ENCODE results near the gene GLIS2.

The GLIS2 gene

GRCh38 chr16:4354512-4355409 is 38.9 kb downstream of the GLIS2 start:
- no peak for DNase-seq

- DNase-seq: no peak
These were observed 41.0 kb downstream of the GLIS2 start for GRCh38 chr16:4356820-4357219.

- DNase-seq: no peak
These were observed 42.4 kb downstream of the GLIS2 start for GRCh38 chr16:4358236-4358635.

GRCh38 chr16:4358831-4359561 is 43.1 kb downstream of the GLIS2 start:
- no peak for DNase-seq

- no peak for DNase-seq
These were observed 44.0 kb downstream of the GLIS2 start for GRCh38 chr16:4359914-4360313.

GRCh38 chr16:4360538-4361021 is 44.7 kb downstream of the GLIS2 start:
- DNase-seq: no peak

GRCh38 chr16:4361033-4361943 is 45.4 kb downstream of the GLIS2 start:
- no peak for DNase-seq

- DNase-seq: no peak
These were observed 46.1 kb downstream of the GLIS2 start for GRCh38 chr16:4361944-4362311.

GRCh38 chr16:4362476-4363135 is 46.7 kb downstream of the GLIS2 start:
- DNase-seq: no peak

- DNase-seq: no peak
These were observed 48.5 kb downstream of the GLIS2 start for GRCh38 chr16:4364196-4365013.

GRCh38 chr16:4365014-4365406 is 49.1 kb downstream of the GLIS2 start:
- no peak for DNase-seq

- DNase-seq: no peak
These were observed 49.7 kb downstream of the GLIS2 start for GRCh38 chr16:4365615-4366014.

GRCh38 chr16:4366016-4366415 is 50.1 kb downstream of the GLIS2 start:
- no peak for DNase-seq

GRCh38 chr16:4367393-4367856 is 51.6 kb downstream of the GLIS2 start:
- DNase-seq: no peak

- no peak for DNase-seq
These were observed 53.3 kb downstream of the GLIS2 start for GRCh38 chr16:4369007-4369733.

- no peak for DNase-seq
These were observed 54.3 kb downstream of the GLIS2 start for GRCh38 chr16:4370151-4370550.

- DNase-seq: no peak
These were observed 54.9 kb downstream of the GLIS2 start for GRCh38 chr16:4370570-4371356.

- DNase-seq: no peak
These were observed 55.6 kb downstream of the GLIS2 start, which contains the start of gene VASN for GRCh38 chr16:4371357-4372000. Gene VASN (plus strand): TSS chr16:4371848. CDS start chr16:4380878, 9,030 bp downstream.

GRCh38 chr16:4372001-4372577 is 56.2 kb downstream of the GLIS2 start:
- no peak for DNase-seq

Data from NCI-H1105 (cell line).